Erythroblast (primary cell): Measurements from ENCODE around the gene UQCR11.

Experiments
- GATA1 ChIP-seq: IDR thresholded peaks from 2 replicates; pipeline ENCODE4 v1.6.1; 2011; ENCODE audit warnings: low read depth, mild to moderate bottlenecking, control low read depth, low read length, moderate library complexity
- POLR2A ChIP-seq: IDR thresholded peaks from 2 replicates; pipeline ENCODE4 v1.6.1; 2011; ENCODE audit warnings: mild to moderate bottlenecking, low read length

GRCh38 chr19:1605236-1606137 is at the start of gene UQCR11:
- TF ChIP-seq POLR2A (peak; percentile 54), GATA1 (no peak)
